ENCODE measurements around the gene SLC29A3.
A peak's percentile ranks its signal among the peaks of the same experiment; 100 is the strongest.

Gene SLC29A3

GRCh38 chr10:71300555-71301370 is 18.3 kb upstream of the SLC29A3 start:
- no peak for DNase-seq (ENCODE audit: low read depth in 2 of 2)

DNA sequence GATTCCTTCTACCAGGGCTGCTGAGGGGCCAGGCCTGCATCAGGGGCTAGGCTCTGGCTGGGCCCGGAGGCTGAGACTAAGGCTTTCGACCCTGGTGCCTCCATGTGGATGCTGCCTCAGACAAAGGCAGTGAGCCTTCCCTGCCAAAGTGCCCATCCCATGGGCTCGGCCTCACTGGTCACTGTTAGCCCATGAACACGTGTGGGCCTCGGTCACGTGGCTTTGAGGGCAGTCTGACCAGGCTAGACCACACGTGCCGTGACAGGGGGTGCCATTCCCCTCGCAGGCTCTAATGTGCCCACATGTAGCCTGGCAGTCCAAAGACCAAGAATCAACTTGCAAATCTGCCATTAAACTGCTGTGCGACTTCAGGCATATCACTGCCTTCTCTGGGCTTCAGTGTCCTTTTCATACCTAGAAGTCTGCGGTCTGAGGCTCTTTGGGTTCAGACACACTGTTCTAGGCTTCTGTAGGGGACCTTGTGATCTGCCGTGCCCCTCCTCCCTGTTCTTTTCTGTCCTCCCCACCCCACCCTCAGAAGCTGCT is 17.6 kb upstream of the SLC29A3 start:
- no peak for DNase-seq (ENCODE audit: low read depth in 2 of 2)

DNA sequence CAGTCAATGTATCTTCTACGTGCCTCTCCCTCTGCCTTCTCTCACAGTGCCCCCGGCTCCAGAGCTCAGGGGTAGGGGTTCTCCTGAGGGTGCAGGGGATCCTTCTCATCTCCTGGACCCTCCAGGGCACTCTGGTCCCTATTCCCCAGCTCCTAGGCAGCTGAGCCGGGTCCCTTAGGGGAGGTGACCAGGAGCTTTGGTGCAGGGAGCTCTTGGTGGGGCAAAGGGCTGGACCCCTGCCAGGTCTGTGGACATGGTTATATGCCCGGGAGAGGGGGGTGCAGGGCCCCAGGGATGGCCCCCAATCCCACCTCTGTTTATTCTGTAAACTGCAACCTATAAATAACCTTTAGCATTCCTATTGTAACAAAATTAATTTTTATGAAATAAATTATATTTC is 16.6 kb upstream of the SLC29A3 start:
- DNase-seq (ENCODE audit: low read depth in 2 of 2) = no peak

- no peak for DNase-seq (ENCODE audit: low read depth in 2 of 2)
These were observed 16.0 kb upstream of the SLC29A3 start for GRCh38 chr10:71302874-71303568.

DNA sequence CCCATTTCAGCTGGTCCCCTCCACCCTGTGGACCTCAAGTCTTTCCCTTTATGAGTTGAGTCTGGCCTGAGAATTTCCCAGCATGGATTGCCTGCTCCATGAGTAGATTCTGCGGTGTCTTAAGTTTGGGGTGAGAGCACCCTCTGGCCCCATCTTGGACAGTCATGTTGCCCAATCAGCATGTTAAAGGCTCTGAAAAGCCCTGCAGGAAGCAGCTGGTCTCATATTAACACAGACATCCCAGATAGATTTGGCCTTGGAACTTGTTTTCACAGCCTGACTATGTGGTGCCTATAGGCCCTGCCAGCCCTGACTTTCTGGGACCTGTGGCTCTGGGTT is 15.5 kb upstream of the SLC29A3 start:
- DNase-seq (ENCODE audit: low read depth in 2 of 2) = no peak

DNA sequence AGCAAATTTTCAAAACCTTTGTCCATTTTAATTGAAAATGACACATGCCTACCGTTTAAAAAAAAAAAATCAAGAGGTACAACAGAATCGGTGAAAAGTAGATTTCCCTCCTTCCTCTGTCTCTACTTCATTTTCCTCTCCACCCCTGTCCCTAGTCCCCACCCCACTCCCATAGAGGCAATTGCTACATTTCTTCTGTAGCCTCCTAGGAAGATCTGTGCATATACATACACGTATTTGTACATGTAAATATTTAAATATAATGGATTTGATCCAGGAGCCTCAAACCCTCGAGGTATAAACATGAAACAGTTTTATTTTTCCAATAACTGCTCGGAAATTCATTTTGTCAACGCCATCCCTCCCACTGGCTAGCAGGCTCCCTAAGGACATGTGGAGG is 14.1 kb upstream of the SLC29A3 start:
- DNase-seq (ENCODE audit: low read depth in 2 of 2) = no peak

DNA sequence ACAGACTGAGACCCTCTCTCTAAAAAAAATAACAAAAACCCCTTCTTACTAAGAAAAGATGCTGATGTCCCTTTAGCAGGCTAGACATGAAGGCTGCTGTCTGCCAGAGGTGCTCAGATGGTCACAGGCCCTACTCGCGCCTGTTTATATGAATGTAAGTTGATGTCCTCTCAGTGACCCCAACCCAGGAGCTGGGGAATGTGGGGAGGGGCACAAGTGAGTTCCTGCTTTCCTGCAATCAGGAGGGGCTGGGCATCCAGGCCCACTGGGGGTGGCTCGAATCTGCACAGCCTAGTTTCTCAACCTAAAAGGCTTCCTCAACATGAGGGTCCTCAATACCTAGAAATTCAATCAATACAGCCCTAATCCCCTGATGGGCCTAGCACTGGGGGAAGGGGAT is 12.1 kb upstream of the SLC29A3 start:
- DNase-seq (ENCODE audit: low read depth in 2 of 2) = no peak

DNA sequence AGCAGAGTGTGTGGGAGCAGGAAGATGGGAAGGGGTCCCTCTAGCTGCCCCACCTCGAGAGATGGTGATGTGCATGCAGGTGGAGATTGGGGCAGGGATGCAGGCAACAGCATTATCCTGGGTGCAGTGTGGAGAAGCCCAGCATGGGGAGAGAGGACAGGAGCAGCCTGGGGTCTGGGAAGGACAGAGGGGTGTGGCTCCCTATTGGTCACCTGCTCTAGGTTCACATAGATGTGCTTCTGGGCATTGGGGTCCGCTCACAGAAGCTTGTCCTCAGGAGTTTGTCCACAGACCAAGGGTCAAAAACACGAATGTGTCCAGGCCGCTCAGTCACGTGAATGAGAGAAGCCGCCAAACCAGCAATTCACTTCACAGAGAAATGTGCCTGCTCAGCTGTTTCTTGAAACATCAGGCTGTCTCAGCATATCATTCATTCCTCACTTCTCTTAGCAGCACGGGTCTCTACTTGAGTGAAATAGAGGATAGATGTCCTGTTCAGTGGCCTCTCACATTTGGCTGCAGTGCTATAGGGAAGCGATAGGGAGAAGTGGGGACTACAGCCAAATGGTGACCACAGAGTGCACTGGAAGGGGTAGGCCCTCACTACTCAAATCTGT is 11.5 kb upstream of the SLC29A3 start:
- no peak for DNase-seq (ENCODE audit: low read depth in 2 of 2)

DNA sequence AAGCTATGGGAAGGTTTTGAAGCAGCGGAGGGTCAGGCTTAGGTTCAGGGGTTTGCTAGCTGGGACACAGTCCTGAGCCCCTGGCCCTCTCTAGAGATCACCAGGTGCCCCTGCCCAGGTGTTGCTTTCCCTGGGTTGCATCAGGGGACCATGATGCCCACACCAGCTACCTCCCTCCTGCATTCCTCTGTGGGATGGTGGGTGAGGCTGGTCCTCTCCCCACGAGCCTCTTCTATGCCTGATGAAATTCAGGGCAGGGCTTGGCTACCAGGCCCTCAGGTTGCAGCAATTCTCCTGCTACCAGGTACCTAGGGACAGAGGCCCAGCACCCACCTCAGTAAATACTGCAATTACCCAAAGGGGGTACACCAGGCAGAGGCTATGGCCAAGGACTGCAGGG is 10.8 kb upstream of the SLC29A3 start:
- DNase-seq (ENCODE audit: low read depth in 2 of 2) = no peak

- no peak for DNase-seq (ENCODE audit: low read depth in 2 of 2)
These were observed 10.1 kb upstream of the SLC29A3 start for GRCh38 chr10:71308985-71309384.

DNA sequence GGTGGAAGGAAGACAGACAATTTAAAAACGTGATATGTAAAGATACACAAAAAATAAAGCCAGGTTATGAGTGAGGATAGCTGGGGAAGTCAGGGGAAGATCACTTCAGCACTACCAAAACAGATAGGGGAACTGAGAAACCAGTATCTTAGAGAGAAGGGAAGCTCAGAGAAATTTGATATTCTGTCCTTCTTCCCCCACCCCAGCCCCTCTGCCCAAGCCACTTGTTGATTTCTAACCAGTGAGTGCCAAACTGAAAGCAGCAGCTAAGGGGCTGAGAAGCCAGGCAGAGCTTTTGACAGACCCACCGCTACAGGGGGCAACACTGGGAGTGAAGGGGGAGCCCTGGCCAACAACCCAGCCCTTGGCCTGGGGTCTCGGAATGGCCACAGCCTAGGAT is 9.1 kb upstream of the SLC29A3 start:
- no peak for DNase-seq (ENCODE audit: low read depth in 2 of 2)

- no peak for DNase-seq (ENCODE audit: low read depth in 2 of 2)
These were observed 6.8 kb upstream of the SLC29A3 start for GRCh38 chr10:71312220-71312619.

DNA sequence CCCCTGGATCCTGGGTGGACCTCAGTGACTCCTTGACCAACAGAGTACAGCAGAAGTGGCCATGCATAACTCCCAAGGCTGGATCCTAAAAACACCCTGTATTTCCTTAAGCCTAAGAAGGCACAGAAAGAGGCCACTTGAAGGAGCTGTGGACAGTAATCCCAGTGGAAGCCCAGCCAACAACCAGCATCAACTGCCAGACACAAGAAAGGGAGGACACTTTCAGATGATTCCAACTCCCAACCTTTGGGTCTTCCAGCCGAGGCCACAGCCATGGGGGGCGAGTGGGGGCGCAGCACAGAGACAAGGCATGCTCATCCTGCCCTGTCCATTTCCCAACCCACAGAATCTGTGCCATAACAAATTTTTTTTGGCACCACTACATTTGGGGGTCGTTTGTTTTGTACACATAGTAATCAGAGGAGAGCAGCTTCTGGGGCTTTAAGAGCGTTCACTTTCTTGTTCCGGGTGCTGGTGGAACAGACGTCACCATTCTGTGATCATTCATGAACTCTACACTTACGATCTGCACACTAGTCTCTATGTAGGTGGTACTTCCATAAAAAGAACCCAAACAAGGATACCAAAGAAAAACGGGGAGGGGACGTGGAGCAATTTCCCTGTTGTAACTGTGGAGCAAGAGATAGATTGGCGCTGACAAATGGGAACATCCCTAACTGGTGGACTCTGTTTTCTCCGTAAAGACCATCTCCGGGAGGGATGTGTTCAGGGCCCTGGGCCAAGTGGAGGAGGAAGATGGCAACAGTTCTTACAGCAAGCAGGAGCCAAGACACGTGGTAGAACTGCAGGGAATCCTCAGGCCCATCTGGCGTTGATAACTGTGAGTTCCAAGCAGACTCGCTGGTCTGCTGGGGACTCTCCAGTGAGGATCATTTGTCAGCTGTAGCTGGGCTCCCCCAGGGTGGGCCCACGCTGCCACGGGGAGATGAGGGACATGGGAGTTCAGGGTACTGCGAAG is 6.0 kb upstream of the SLC29A3 start:
- no peak for DNase-seq (ENCODE audit: low read depth in 2 of 2)

GRCh38 chr10:71314028-71314693 is 4.9 kb upstream of the SLC29A3 start:
- DNase-seq (ENCODE audit: low read depth in 2 of 2) = peak; percentile 17 to 45

- DNase-seq (ENCODE audit: low read depth in 2 of 2) = no peak
These were observed 4.3 kb upstream of the SLC29A3 start for GRCh38 chr10:71314694-71315225.

GRCh38 chr10:71316056-71316785 is 2.8 kb upstream of the SLC29A3 start:
- DNase-seq (ENCODE audit: low read depth in 2 of 2) = no peak

DNA sequence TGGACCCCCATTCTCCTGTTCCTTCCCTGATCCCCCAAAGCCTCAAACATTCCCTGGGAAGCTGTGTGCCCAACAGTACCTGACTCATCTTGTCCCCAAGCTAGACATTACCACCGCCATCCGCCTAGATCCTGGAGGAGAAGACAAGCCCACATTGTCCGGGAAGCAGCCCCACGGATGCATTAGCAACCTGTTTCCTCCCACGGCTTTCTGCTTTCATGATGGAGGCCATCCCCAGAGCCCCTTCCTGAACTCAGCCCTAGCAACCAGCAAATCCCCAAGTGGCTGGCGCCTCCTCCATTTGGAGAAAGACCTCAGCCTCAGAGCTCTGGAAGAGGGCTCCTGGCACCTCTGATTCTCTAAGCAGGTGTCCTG is 2.3 kb upstream of the SLC29A3 start:
- no peak for DNase-seq (ENCODE audit: low read depth in 2 of 2)

- no peak for DNase-seq (ENCODE audit: low read depth in 2 of 2)
These were observed 1.3 kb upstream of the SLC29A3 start for GRCh38 chr10:71317739-71318138.

DNA sequence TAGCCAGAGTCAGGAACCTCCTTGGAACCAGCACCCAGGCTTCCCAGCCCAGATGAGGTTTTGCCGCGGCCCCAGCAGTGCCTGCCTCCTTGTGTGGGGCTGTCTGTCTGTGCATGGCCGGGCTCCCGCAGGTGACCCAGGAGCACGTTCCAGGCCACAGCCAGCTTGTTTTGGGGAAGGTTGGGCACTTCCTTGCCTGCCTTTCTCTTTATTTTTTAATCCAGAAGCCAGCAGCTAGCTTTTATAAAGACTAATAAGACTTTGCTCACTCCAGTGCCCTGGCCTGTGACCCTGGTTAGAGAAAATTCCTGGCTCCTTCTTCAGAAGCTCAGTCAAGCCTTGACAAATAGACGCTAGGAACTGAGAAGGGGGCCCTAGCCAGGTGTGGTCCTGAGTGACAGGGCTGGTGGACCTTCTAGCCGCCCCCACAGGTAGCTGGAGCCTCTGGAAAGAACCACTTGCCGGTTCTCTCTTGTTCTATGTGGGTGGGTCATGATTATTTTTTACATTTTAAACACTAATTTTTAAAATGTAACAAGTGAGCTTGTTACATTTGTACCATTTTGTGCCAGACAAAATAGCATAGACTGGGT is 837 bp downstream of the SLC29A3 start:
- no peak for DNase-seq (ENCODE audit: low read depth in 2 of 2)

DNA sequence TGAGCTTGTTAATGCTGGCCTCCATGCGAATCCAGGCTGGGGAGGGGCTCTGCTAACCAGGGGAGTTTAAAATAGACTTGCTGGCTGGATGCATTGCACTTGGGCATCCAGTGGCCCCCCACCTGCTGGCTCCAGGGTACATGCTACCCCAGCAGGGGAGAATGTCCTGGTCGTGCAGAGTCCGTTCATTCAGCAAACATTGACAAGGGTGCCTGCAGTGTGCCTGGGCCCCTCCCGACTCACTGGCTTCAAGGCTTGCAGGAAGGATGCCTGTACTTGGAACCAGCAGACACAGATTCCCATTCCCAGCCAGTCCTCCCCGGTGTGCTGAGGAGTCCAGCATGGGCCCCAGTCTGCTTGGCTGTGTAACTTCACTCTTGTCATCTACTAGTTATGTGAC is 1.5 kb downstream of the SLC29A3 start:
- no peak for DNase-seq (ENCODE audit: low read depth in 2 of 2)
